Stimulated activated CD4-positive, alpha-beta T cell treated with anti-CD3 and anti-CD28 coated beads, Interleukin-1b, Interleukin-23, amount 100 ng/mL, for 24 hours (primary cell): ENCODE measurements around the gene GNB1.
"Not testable (repeated sequence)": the region's sequence is repeated elsewhere in the genome, so short reads cannot be mapped to it uniquely, and the experiment has no call there.

Source experiments
- DNase-seq, 4 experiments: peaks; one replicate each; pipeline ENCODE4 v3.0.0-alpha.2; 2020; ENCODE audit warnings: low read depth in 4 of 4, low spot score in 1 of 4

Gene GNB1

GRCh38 chr1:1861761-1862310, 29.1 kb downstream of the GNB1 start:
- DNase-seq, result not testable (repeated sequence)

- no peak for DNase-seq
These were observed 29.6 kb downstream of the GNB1 start for GRCh38 chr1:1861339-1861730.

- DNase-seq, result not testable (repeated sequence)
These were observed 30.8 kb downstream of the GNB1 start for GRCh38 chr1:1859970-1860697.

- DNase-seq, result no peak
These were observed 32.4 kb downstream of the GNB1 start for GRCh38 chr1:1858382-1859086.

GRCh38 chr1:1857096-1857703, 33.7 kb downstream of the GNB1 start:
- no peak for DNase-seq

GRCh38 chr1:1856161-1856560, 34.7 kb downstream of the GNB1 start:
- not testable (repeated sequence) for DNase-seq

- no peak for DNase-seq
These were observed 37.2 kb downstream of the GNB1 start for GRCh38 chr1:1853593-1854257.

- no peak for DNase-seq
These were observed 38.1 kb downstream of the GNB1 start for GRCh38 chr1:1852619-1853414.

- no peak for DNase-seq
These were observed 43.0 kb downstream of the GNB1 start for GRCh38 chr1:1847890-1848289.

GRCh38 chr1:1847061-1847850, 43.6 kb downstream of the GNB1 start:
- no peak for DNase-seq

GRCh38 chr1:1846386-1846918, 44.4 kb downstream of the GNB1 start:
- DNase-seq, result no peak

- DNase-seq, result no peak
These were observed 48.3 kb downstream of the GNB1 start for GRCh38 chr1:1842360-1843146.

GRCh38 chr1:1841575-1841995, 49.3 kb downstream of the GNB1 start:
- DNase-seq, result no peak

GRCh38 chr1:1839311-1839965, 51.4 kb downstream of the GNB1 start:
- no peak for DNase-seq

- DNase-seq, result no peak
These were observed 54.8 kb downstream of the GNB1 start for GRCh38 chr1:1836119-1836518.

GRCh38 chr1:1835546-1835945, 55.3 kb downstream of the GNB1 start:
- no peak for DNase-seq

- DNase-seq, result no peak
These were observed 57.0 kb downstream of the GNB1 start for GRCh38 chr1:1833916-1834325.

- no peak for DNase-seq
These were observed 57.4 kb downstream of the GNB1 start for GRCh38 chr1:1833456-1833855.
